ENCODE data around the gene ST6GAL2.

ST6GAL2 gene

DNA sequence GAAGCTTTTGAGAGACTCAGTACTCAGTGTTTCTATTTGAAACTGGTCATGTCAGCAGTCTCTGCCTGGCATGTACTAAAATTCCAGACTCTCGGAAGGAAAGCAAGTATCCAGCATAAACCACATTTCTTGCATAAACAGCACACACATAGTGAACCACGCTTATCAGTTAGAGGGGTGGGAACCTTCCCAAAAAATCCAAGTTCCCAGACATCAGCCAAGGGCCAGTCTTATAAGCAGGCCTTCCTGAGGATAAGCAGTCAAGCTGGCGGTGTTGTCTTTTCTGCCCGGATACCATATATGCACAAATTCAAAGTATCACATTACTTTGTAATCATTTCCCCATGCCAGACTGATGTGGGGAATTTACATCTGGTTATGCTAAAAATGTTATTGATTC is 73.6 kb downstream of the ST6GAL2 start:
- DNase-seq (ENCODE audit: low read depth), result no peak
- TF ChIP-seq, protein P1, sequence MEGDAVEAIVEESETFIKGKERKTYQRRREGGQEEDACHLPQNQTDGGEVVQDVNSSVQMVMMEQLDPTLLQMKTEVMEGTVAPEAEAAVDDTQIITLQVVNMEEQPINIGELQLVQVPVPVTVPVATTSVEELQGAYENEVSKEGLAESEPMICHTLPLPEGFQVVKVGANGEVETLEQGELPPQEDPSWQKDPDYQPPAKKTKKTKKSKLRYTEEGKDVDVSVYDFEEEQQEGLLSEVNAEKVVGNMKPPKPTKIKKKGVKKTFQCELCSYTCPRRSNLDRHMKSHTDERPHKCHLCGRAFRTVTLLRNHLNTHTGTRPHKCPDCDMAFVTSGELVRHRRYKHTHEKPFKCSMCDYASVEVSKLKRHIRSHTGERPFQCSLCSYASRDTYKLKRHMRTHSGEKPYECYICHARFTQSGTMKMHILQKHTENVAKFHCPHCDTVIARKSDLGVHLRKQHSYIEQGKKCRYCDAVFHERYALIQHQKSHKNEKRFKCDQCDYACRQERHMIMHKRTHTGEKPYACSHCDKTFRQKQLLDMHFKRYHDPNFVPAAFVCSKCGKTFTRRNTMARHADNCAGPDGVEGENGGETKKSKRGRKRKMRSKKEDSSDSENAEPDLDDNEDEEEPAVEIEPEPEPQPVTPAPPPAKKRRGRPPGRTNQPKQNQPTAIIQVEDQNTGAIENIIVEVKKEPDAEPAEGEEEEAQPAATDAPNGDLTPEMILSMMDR (IDR thresholded peaks at IDR 0.05; ENCODE audit: control insufficient read depth, extremely low read depth, insufficient read depth), result no peak
- H3K4me3 ChIP-seq (ENCODE audit: low read depth, low read length), result no peak overlapping the region

DNA sequence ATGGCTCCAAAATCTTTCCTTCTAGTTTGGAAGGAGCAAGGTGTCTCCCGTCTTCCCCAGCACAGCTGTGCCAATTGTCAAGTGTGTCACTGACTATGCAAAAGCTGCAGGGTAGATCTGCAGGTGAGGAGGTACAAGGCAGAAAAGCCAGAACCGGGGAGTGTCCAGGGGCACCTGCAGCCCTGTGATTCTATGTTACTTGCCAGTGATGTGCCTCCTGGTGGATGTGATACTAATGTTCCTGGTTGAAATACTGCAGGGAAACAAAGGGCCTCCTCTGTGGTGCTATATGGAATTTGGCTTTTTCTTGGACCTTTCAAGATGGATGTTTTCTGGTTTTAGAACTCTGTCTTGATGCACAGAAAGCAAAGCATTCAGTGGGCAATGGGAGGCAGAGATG is 80.3 kb downstream of the ST6GAL2 start:
- H3K4me3 ChIP-seq (ENCODE audit: low read depth, low read length), result no peak overlapping the region
- TF ChIP-seq, protein P1 (IDR thresholded peaks at IDR 0.05; ENCODE audit: control insufficient read depth, extremely low read depth, insufficient read depth), result no peak
- no peak for DNase-seq (ENCODE audit: low read depth)

DNA sequence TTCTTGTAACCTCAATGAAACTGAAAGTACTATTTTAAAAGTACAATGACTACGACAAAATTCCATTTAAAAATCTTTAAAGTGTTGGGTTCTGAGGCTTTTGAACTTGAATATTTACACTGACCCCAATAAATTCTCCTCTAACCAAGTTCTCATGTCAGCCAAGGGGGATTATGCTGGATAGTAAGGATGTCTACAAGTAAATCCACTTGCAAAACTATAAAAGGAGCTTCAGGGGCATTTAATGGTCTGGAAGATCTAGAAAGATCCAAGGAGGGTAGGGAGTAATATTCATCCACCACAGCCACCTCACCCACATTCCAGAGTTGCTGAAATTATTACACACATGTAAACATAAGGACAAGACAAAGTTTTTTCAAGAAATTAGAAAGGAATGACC is 81.8 kb downstream of the ST6GAL2 start:
- H3K4me3 ChIP-seq (ENCODE audit: low read depth, low read length), result no peak overlapping the region
- TF ChIP-seq, protein P1 (IDR thresholded peaks at IDR 0.05; ENCODE audit: control insufficient read depth, extremely low read depth, insufficient read depth), result no peak
- DNase-seq (ENCODE audit: low read depth), result no peak

DNA sequence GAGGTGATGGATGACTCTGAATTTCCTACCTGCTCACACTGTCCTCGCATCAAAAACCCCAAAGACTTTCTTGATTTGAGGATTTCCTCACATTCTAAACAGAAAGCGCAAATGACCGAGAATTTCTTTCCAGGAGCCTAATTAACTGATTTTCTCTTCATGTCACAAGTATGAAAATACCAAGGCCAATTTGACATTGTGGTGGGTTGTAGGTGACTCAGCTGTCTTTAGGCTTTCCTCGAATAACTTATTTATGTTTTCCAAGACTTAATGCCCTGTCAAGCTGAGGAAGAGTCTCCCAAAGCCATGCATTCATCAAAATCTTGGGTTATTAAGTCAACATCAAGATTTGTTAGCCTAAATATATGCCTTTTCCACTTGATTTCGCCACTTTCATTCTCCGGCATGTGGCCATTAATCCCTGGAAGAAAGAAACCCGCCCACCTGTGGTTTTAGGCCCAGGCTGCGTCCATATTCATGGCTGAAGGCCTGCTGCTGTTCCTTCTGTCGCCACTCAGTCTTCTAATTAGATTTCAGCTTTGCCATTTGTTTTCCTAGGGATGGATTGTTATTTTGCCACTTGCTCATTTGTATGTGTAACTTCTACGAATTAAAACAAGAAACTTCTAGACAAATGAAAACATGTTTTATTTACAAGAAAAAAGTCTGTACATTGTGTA is 84.9 kb downstream of the ST6GAL2 start:
- TF ChIP-seq, protein P1 (IDR thresholded peaks at IDR 0.05; ENCODE audit: control insufficient read depth, extremely low read depth, insufficient read depth), result no peak
- H3K4me3 ChIP-seq (ENCODE audit: low read depth, low read length), result no peak overlapping the region
- no peak for DNase-seq (ENCODE audit: low read depth)

DNA sequence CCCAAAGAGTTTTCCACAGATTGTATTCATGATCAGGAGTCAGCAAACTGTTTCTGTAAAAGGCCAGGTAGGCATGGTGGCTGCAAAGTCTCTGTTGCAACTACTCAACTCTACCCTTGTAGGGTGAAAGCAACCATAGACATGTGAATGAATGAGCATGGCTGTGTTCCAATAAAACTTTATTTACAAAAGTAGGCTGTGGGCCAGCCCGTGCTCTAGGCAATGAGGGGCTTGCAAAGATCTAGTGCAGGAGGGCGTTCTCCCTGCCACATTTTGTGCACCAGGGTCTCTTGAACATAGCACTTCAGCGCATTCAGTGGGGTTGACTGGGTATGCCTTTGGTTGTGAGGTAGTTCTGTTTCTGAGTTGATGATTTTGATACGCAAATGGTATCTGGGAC is 85.8 kb downstream of the ST6GAL2 start:
- H3K4me3 ChIP-seq (ENCODE audit: low read depth, low read length), result no peak overlapping the region
- TF ChIP-seq, protein P1 (IDR thresholded peaks at IDR 0.05; ENCODE audit: control insufficient read depth, extremely low read depth, insufficient read depth), result no peak
- DNase-seq (ENCODE audit: low read depth), result no peak

DNA sequence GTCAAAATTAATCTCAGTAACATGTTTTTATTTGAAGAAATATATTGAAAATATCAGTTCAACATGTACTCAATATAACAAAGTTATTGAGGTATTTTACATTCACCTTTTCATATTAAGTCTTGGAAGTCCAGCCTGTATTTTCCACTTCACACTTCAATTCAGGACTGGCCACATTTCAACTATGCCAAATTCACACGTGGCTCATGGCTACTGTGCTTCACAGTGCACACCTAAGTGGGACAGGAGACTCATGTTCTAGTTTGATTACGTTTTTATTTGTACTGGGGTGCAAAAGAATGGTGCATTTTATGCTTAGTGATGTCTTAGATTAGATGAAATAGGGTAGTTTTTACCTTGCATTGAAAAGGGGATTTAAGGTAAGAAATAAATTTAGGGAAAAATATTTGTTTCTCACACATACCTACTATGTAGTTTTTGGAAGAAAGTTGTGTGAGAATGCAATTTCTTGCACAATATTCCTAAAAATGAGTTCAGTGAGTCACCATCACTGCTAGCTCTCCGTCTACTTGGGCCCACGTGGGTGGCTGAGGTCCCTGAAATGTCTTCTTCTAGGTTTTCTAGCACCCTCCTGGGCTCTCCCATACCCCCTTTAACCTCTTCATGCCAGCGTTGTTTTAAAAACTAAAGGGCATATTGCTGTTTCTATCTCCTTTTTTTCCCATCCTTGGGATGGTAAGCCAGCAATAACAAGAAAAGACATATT is 87.0 kb downstream of the ST6GAL2 start:
- H3K4me3 ChIP-seq (ENCODE audit: low read depth, low read length), result no peak overlapping the region
- DNase-seq (ENCODE audit: low read depth), result no peak
- TF ChIP-seq, protein P1 (IDR thresholded peaks at IDR 0.05; ENCODE audit: control insufficient read depth, extremely low read depth, insufficient read depth), result no peak

Data from LNCaP clone FGC (cell line).